GM12878 (cell line): ENCODE measurements around the gene APOC1.

ENCODE experiments used
- ZNF217 ChIP-seq: fragments of 450-650 bp; IDR thresholded peaks from 2 replicates; pipeline ENCODE4 v1.6.1; 2017; ENCODE audit warnings: antibody characterized with exemption, mild to moderate bottlenecking
- TF ChIP-seq, protein P1 (sequence below), 3 experiments: IDR thresholded peaks in 2 of 3; conservative IDR thresholded peaks in 1 of 3; 2 replicates each; pipeline ENCODE4 v1.5.1; 2011; ENCODE audit warnings: low read depth in 3 of 3, low read length in 3 of 3, mild to moderate bottlenecking in 3 of 3, control low read depth in 2 of 3, moderate library complexity in 2 of 3, inconsistent platforms in 1 of 3, mixed read lengths in 1 of 3; ENCODE audit not compliant: control insufficient read depth in 2 of 3, insufficient read depth in 1 of 3; ENCODE audit errors: extremely low read depth in 1 of 3
- TF ChIP-seq, protein P2 (sequence below): IDR thresholded peaks from 2 replicates; pipeline ENCODE4 v1.6.1; 2012; ENCODE audit warnings: low read depth, low read length, improper control_type of control experiment

GRCh38 chr19:44889830-44890365 lies 24.5 kb upstream of the APOC1 start:
- TF ChIP-seq, protein P1, sequence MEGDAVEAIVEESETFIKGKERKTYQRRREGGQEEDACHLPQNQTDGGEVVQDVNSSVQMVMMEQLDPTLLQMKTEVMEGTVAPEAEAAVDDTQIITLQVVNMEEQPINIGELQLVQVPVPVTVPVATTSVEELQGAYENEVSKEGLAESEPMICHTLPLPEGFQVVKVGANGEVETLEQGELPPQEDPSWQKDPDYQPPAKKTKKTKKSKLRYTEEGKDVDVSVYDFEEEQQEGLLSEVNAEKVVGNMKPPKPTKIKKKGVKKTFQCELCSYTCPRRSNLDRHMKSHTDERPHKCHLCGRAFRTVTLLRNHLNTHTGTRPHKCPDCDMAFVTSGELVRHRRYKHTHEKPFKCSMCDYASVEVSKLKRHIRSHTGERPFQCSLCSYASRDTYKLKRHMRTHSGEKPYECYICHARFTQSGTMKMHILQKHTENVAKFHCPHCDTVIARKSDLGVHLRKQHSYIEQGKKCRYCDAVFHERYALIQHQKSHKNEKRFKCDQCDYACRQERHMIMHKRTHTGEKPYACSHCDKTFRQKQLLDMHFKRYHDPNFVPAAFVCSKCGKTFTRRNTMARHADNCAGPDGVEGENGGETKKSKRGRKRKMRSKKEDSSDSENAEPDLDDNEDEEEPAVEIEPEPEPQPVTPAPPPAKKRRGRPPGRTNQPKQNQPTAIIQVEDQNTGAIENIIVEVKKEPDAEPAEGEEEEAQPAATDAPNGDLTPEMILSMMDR (IDR thresholded peaks at IDR 0.05 in 2 of 3, conservative IDR thresholded peaks at IDR 0.05 in 1 of 3; ENCODE audit: control insufficient read depth in 2 of 3, extremely low read depth in 1 of 3, insufficient read depth in 1 of 3, low read depth in 3 of 3, low read length in 3 of 3) = no peak
- TF ChIP-seq, protein P2, sequence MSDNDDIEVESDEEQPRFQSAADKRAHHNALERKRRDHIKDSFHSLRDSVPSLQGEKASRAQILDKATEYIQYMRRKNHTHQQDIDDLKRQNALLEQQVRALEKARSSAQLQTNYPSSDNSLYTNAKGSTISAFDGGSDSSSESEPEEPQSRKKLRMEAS = no peak
- no peak for TF ChIP-seq ZNF217
